Hepatocyte (in vitro differentiated cells): ENCODE results near the gene C10orf67. TPM values are rescaled to one million over a fixed set of nuclear protein-coding genes. Genes with fewer than 3 reads are reported as not detected.

Experiments used
- DNase-seq: peaks from one replicate; pipeline ENCODE4 v3.0.0-alpha.2; 2016; ENCODE audit warnings: low spot score
- H2AFZ ChIP-seq: fragments of 200-600 bp; sonication (generic); 2 replicates; pipeline ENCODE4 v1.6.0; 2016; ENCODE audit warnings: antibody characterized with exemption, mild to moderate bottlenecking
- H3K27ac ChIP-seq: fragments of 200-600 bp; sonication (generic); 2 replicates; pipeline ENCODE4 v1.5.1; 2016; ENCODE audit warnings: mild to moderate bottlenecking
- H3K27me3 ChIP-seq: fragments of 200-600 bp; sonication (generic); 2 replicates; pipeline ENCODE4 v1.6.1; 2016
- H3K36me3 ChIP-seq: fragments of 200-600 bp; sonication (generic); replicated peaks from 2 replicates; pipeline ENCODE4 v1.5.1; 2016; ENCODE audit warnings: low read depth; ENCODE audit not compliant: insufficient read depth
- H3K4me1 ChIP-seq: fragments of 200-600 bp; sonication (generic); 2 replicates; pipeline ENCODE4 v1.5.1; 2016; ENCODE audit warnings: mild to moderate bottlenecking, moderate library complexity; ENCODE audit not compliant: insufficient read depth
- H3K4me2 ChIP-seq: fragments of 200-600 bp; sonication (generic); 2 replicates; pipeline ENCODE4 v1.6.0; 2016
- H3K4me3 ChIP-seq: fragments of 200-600 bp; sonication (generic); 2 replicates; pipeline ENCODE4 v1.5.1; 2016; ENCODE audit warnings: mild to moderate bottlenecking
- H3K79me2 ChIP-seq: fragments of 200-600 bp; sonication (generic); 2 replicates; pipeline ENCODE4 v1.6.0; 2017; ENCODE audit warnings: mild to moderate bottlenecking
- H3K9me2 ChIP-seq: fragments of 200-600 bp; sonication (generic); replicated peaks from 2 replicates; pipeline ENCODE4 v1.6.0; 2017; ENCODE audit warnings: mild to moderate bottlenecking; ENCODE audit not compliant: insufficient read depth
- H3K9me3 ChIP-seq: fragments of 200-600 bp; sonication (generic); 2 replicates; pipeline ENCODE4 v1.5.1; 2016; ENCODE audit warnings: low read depth, mild to moderate bottlenecking
- H4K20me1 ChIP-seq: fragments of 200-600 bp; sonication (generic); 2 replicates; pipeline ENCODE4 v1.6.0; 2016; ENCODE audit warnings: mild to moderate bottlenecking; ENCODE audit not compliant: insufficient read depth, poor library complexity, severe bottlenecking
- EZH2 ChIP-seq: fragments of 200-600 bp; sonication (generic); IDR thresholded peaks from 2 replicates; pipeline ENCODE4 v1.6.1; 2016; ENCODE audit warnings: antibody characterized with exemption, mild to moderate bottlenecking, borderline replicate concordance
- EZH2phosphoT487 ChIP-seq: fragments of 200-600 bp; sonication (generic); IDR thresholded peaks from one replicate; pipeline ENCODE4 v1.6.1; 2018; ENCODE audit warnings: antibody characterized with exemption, mild to moderate bottlenecking, low read depth, moderate library complexity; ENCODE audit not compliant: unreplicated experiment, severe bottlenecking
- WGBS: methylation state at CpG from one replicate; pipeline ENCODE4 v1.1.6; 2016; ENCODE audit warnings: low lambda C conversion rate; ENCODE audit errors: missing lambda C conversion rate; 5-methylcytosine and 5-hydroxymethylcytosine counted together
- polyA plus RNA-seq: library from polyadenylated mRNA; unstranded; fragments of >200 nt; fragmentation: Nextera tagmentation; extraction: Ambion mirVana; gene quantifications from 2 replicates; pipeline ENCODE4 v1.2.1, GENCODE V29; 2016
- total RNA-seq: library from RNA; depleted of rRNA; stranded (reverse); fragments of >200 nt; gene quantifications from 2 replicates; pipeline ENCODE4 v1.2.3, GENCODE V29; 2014
- TF ChIP-seq, protein P1 (sequence below): fragments of 200-600 bp; sonication (generic); IDR thresholded peaks from 2 replicates; pipeline ENCODE4 v1.5.1; 2016; ENCODE audit warnings: antibody characterized with exemption, mild to moderate bottlenecking; ENCODE audit not compliant: poor library complexity

C10orf67 gene
- total and polyA plus RNA-seq, 2 experiments from 2014 or later, result 0.10 TPM; not detected in 1

DNA sequence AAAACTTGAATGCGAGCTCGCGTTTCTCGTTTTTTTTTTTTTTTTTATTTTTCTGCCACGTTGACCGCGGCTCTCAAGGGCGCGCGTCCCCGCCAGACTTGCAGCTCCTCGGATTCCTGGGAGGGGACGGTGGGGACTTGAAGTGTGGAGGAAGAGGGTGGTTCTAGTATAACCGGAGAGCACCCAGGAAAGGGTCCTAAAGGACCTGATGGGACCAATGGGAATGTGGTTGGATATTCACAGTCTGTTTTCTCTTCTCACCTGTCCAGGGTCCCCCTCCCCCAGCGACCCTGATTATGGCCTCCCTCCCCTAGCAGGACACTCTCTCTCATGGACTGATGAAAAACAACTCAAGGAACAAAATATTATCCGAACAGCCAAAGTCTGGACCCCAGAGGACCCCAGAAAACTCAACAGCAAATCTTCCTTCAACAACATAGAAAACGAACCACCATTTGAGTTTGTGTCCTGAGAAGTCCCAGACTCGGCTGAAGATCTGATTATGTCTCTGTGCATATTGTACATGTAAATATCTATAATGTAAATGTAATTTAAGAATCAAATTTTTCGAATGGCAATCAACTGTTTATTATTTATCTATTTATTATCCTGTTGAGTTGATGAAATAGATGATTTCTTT lies 151.0 kb downstream of the C10orf67 start:
- Histone ChIP-seq H3K27me3 (peaks cover 94% of the 10 kb centered on the region), H3K27ac (no peak overlapping the region), H3K4me3 (no peak overlapping the region), H3K9me3 (no peaks in the 10 kb centered on the region), H4K20me1 (no peaks in the 10 kb centered on the region), H3K4me1 (no peaks in the 10 kb centered on the region), H3K9me2 (no peaks in the 10 kb centered on the region), H2AFZ (no peak overlapping the region), H3K36me3 (no peaks in the 10 kb centered on the region), H3K79me2 (no peaks in the 10 kb centered on the region), H3K4me2 (no peak overlapping the region)
- 18% methylated on average over 16 of the region's 19 CpGs for WGBS
- TF ChIP-seq EZH2, result no peak
- no peak for TF ChIP-seq EZH2phosphoT487
- TF ChIP-seq, protein P1, sequence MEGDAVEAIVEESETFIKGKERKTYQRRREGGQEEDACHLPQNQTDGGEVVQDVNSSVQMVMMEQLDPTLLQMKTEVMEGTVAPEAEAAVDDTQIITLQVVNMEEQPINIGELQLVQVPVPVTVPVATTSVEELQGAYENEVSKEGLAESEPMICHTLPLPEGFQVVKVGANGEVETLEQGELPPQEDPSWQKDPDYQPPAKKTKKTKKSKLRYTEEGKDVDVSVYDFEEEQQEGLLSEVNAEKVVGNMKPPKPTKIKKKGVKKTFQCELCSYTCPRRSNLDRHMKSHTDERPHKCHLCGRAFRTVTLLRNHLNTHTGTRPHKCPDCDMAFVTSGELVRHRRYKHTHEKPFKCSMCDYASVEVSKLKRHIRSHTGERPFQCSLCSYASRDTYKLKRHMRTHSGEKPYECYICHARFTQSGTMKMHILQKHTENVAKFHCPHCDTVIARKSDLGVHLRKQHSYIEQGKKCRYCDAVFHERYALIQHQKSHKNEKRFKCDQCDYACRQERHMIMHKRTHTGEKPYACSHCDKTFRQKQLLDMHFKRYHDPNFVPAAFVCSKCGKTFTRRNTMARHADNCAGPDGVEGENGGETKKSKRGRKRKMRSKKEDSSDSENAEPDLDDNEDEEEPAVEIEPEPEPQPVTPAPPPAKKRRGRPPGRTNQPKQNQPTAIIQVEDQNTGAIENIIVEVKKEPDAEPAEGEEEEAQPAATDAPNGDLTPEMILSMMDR, result no peak
- no peak for DNase-seq

DNA sequence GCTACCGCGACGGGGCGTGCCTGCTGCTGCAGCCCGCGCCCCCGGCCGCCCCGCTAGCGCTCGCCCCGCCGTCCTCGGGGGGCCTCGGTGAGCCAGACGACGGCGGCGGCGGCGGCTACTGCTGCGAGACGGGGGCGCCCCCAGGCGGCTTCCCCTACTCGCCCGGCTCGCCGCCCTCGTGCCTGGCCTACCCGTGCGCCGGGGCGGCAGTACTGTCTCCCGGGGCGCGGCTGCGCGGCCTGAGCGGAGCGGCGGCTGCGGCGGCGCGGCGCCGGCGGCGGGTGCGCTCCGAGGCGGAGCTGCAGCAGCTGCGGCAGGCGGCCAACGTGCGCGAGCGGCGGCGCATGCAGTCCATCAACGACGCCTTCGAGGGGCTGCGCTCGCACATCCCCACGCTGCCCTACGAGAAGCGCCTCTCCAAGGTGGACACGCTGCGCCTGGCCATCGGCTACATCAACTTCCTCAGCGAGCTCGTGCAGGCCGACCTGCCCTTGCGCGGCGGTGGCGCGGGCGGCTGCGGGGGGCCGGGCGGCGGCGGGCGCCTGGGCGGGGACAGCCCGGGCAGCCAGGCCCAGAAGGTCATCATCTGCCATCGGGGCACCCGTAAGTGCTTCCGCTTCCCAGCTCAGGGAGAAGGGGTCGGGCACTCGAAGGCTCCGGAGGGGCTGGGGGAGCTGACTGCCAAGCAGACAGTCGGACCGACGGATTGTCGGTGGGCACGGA lies 151.7 kb downstream of the C10orf67 start:
- Histone ChIP-seq H3K36me3 (no peaks in the 10 kb centered on the region), H3K9me3 (no peaks in the 10 kb centered on the region), H3K79me2 (no peaks in the 10 kb centered on the region), H3K9me2 (no peaks in the 10 kb centered on the region), H2AFZ (no peak overlapping the region), H3K4me1 (no peaks in the 10 kb centered on the region), H3K27me3 (peaks cover 94% of the 10 kb centered on the region), H3K27ac (no peak overlapping the region), H3K4me2 (peak overlapping the region; percentile 70), H3K4me3 (no peak overlapping the region), H4K20me1 (no peaks in the 10 kb centered on the region)
- 2% methylated on average over 90 of the region's 100 CpGs for WGBS
- DNase-seq, result peak; percentile 18
- TF ChIP-seq EZH2, result no peak

DNA sequence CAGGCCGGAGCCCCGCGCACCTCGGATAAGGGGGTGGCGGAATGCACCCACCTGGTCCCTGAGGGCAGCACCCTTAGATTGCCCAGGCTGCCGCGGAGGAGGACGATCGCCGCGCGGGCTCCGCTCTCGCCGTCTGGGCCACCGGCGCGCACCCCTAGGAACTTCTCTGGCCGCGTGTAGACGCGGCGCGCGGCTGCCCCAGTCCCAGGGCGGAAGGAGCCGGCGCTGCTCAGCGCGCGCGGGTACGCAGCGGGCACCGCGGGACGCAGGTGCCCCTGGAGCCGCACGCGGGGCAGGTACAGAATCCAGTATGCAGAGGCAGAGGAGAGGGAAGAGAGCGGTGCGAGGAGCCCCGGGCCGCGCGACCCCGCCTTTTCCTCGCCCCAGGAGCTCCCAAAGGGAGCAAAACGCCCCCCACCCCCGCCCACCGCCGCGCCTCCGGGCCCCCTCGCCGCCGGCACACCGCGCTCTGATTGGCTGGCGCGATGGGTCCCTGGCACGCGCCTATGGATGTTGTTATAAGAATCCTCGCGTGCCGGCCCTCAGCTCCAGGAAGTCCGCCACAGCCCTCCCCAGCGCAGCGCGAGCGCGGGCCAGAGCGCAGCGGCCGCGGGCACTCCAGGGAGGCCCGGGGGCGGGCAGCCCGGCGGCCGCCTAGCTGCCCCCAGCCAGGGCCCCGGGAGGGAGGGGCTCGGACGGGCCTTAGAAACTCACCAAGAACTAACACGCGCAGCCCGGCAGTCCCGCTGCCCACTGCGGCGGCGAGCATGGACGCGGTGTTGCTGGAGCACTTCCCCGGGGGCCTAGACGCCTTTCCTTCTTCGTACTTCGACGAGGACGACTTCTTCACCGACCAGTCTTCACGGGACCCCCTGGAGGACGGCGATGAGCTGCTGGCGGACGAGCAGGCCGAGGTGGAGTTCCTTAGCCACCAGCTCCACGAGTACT lies 152.6 kb downstream of the C10orf67 start, which contains the start of gene PTF1A:
PTF1A (plus strand) TSS at position 549 of the 948 bp plus-strand sequence; CDS start at position 768, 219 bp downstream.
- Histone ChIP-seq H3K4me3 (no peak within 1 kb of the TSS), H2AFZ (no peak within 1 kb of the TSS), H3K9me3 (no peaks in the 10 kb centered on the region), H3K36me3 (no peaks in the 10 kb centered on the region), H3K4me2 (peak within 1 kb of the TSS; percentile 70), H3K27ac (no peak within 1 kb of the TSS), H3K79me2 (no peaks in the 10 kb centered on the region), H3K27me3 (peaks cover 91% of the 10 kb centered on the region), H4K20me1 (no peaks in the 10 kb centered on the region), H3K4me1 (no peaks in the 10 kb centered on the region), H3K9me2 (no peaks in the 10 kb centered on the region)
- TF ChIP-seq EZH2phosphoT487 (no peak), EZH2 (peak; percentile 64)
- TF ChIP-seq, protein P1, result no peak
- peak; percentile 16 for DNase-seq
- WGBS, result 3% methylated on average over 66 of the region's 107 CpGs
